Endometrium (tissue), 2 donors: ENCODE measurements around the gene SYK.

Experiments used
- FAIRE-seq: peaks from 2 replicates; lab custom pipeline; 2012; peaks lifted over from hg19 to GRCh38; lab: Jason Lieb, UNC
- donor health status: control.
- donor health status: control.

The SYK gene

GRCh38 chr9:90825586-90825985 lies 24.0 kb downstream of the SYK start:
- no peak for FAIRE-seq

- no peak for FAIRE-seq
Measured at GRCh38 chr9:90826326-90827020, 24.9 kb downstream of the SYK start.

DNA sequence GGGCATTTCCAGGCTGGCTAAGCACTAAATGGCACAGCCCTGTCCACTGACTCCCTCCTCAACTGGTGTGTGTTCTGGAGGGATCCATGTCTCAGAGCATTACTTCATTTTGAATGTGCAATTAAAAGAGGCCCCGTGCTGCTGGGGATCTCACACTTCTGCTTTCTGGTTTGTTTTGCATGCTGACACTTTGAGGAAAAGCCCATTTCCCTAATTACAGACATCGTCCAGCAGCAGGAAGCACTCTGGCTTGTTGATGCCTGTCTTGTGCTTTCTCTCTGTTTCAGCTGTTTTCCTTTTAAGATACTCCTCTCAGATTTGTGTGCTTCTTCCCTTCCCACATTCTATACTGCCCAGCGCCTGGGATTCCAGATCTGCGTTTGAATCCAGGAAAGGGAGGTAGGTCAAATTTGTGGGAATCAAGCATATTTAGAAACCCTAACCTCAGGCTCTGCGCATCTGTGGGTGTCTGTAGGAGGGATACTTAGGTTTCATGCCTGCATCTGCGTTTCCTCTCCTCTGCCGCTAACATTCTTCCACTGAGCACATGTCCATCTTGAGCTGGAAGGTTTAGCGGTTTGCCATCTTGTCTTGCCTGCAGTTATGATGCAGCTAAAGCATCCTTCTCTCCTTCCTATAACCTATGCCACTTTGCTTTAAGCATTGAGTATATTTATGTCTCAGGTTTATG lies 25.7 kb downstream of the SYK start:
- no peak for FAIRE-seq

DNA sequence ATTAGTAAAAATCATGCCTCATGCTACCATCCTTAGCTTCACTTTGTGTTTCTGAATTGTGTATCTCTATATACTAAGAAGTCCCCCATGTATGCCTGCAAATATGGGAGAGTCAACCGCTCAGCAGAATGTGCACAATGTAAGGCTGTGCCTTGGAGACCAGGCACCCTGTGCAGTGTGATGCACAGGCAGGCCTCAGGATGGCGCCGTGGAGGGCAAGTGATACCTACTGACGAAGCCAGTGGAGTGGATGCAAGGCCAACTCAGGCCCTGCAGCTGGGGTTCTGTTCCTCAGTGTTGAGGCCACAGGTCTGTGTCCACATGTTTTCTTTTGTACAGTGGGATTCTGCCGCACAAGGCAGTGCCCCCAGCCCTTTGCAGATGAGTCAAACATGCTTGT lies 28.4 kb downstream of the SYK start:
- FAIRE-seq, result no peak

GRCh38 chr9:90830977-90831376 lies 29.4 kb downstream of the SYK start:
- FAIRE-seq, result no peak

DNA sequence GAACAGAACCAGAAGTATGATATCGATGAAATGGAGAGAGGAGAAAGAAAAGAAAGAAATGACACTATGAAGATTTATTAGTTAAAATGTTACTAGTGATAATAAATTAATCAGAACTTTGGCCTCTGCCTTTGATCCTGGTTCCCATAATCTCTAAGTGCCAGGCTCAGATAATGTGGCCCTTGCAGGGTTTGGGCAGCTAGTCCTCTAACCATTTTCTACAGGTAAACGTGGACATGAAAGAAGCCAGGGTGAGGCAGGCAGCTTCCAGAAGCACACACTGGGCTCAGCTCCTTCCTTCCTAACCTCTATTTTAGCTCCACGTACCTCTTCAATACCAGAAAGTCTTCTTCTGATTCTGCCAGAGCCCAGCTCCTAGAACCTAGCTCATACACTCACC lies 30.6 kb downstream of the SYK start:
- no peak for FAIRE-seq

GRCh38 chr9:90834828-90835595 lies 33.4 kb downstream of the SYK start:
- no peak for FAIRE-seq

GRCh38 chr9:90836411-90837080 lies 34.9 kb downstream of the SYK start:
- FAIRE-seq, result no peak

DNA sequence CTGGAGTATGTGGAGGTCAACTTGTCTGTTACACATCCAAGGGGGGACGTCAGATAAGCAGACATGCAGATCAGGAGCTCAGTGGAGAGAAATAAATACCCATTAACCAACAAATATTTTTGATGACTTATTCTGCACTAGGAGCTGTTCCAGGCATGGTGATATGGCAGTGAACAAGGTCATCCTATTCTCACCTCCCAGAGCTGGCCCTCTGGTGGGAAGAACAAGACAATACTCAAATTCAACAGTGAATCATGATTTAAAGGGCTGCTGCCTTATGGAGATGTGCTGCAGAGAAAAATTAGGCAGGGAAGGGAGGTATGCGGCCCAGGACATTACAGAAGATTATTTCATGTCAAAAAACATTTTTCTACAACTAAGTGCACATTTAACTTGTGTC lies 36.5 kb downstream of the SYK start:
- FAIRE-seq, result no peak

- no peak for FAIRE-seq
Measured at GRCh38 chr9:90838581-90839154, 37.0 kb downstream of the SYK start.

DNA sequence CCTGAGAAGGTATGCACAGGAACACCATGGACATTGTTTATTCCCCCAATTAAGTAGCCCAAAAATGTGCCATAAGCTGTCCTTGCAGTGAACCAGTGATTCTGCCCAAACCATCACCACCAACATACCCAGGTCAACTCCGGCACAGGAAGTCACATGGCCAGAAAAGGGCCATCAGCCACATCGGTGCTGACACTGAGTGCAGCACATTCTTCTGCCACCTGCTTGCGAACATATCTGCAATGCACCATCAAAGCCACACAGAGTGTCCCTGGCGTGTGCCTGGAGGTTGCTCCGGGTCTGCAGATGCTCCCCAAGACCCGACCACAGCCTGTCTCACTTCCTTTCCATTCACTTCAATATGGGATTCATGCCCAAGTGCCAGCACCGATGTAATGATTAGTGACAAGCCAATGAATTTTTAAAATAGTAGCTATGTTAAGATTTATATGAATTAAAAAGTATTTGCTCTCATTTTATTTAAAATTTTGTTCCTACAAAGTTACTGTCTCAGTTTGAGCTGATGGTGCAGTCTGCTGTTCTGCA lies 37.6 kb downstream of the SYK start:
- no peak for FAIRE-seq

- no peak for FAIRE-seq
Measured at GRCh38 chr9:90840696-90841095, 39.1 kb downstream of the SYK start.

DNA sequence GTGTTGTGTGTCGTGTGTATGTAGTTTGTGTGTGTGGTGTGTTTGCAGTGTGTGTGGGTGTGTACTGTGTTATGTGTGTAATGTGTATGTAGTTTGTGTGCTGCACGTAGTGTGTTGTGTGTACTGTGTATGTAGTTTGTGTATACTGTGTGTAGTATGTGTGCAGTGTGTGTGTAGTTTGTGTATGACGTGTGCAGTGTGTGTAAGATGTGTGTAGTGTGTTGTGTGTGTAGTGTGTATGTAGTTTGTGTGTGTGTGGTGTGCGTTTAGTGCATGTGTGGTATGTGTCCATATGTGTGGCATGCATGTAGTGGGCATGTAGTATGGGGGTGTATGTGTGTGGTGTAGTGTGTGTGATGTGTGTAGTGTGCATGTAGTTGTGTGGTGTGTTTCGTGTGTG lies 39.6 kb downstream of the SYK start:
- no peak for FAIRE-seq

DNA sequence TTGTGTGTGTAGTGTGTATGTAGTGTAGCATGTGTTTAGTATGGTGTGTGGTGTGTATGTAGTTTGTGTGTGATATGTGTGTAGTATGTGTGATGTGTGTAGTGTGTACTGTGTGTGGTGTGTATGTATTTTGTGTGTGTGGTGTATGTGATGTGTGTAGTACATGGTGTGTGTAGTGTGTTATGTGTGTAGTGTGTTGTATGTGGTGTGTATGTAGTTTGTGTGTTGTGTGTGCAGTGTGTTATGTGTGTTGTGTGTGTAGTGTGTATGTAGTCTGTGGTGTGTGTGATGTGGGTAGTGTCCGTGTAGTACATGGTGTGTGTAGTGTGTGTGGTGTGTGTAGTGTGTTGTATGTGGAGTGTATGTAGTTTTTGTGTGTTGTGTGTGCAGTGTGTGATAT lies 40.0 kb downstream of the SYK start:
- FAIRE-seq, result no peak

GRCh38 chr9:90842176-90842777 lies 40.7 kb downstream of the SYK start:
- FAIRE-seq, result no peak

DNA sequence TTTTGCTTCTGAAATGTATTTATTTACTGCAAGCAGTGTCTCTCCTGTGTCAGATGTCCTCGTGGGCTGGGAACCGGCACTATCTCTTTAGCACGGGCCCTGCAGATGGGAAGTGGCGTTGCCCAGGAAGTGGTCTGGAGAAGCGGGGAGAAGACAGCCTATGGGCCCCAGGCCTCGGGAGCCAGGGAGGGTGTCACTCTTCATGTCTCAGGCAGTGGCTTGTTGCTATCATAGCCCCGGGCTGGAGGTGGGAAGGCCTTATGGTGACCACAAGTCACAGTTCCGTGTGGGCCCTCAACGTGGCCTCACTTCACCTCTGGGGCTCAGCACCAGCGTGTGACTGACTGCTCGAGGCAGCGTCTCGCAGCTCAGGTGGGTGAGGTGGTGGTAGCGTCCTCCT lies 41.4 kb downstream of the SYK start:
- FAIRE-seq, result no peak

- FAIRE-seq, result no peak
Measured at GRCh38 chr9:90843525-90843924, 41.9 kb downstream of the SYK start.

GRCh38 chr9:90844326-90844725 lies 42.7 kb downstream of the SYK start:
- FAIRE-seq, result no peak

- no peak for FAIRE-seq
Measured at GRCh38 chr9:90846770-90847419, 45.3 kb downstream of the SYK start.

- FAIRE-seq, result no peak
Measured at GRCh38 chr9:90847971-90848370, 46.4 kb downstream of the SYK start.

GRCh38 chr9:90848866-90849265 lies 47.2 kb downstream of the SYK start:
- no peak for FAIRE-seq
